Measurements from ENCODE around the gene HNRNPUL2. TPM values are rescaled to one million over a fixed set of nuclear protein-coding genes. Genes with fewer than 3 reads are reported as not detected.

Gene HNRNPUL2
- total RNA-seq, 2 donors from 2014 or later: 21.3 to 41.8 TPM

DNA sequence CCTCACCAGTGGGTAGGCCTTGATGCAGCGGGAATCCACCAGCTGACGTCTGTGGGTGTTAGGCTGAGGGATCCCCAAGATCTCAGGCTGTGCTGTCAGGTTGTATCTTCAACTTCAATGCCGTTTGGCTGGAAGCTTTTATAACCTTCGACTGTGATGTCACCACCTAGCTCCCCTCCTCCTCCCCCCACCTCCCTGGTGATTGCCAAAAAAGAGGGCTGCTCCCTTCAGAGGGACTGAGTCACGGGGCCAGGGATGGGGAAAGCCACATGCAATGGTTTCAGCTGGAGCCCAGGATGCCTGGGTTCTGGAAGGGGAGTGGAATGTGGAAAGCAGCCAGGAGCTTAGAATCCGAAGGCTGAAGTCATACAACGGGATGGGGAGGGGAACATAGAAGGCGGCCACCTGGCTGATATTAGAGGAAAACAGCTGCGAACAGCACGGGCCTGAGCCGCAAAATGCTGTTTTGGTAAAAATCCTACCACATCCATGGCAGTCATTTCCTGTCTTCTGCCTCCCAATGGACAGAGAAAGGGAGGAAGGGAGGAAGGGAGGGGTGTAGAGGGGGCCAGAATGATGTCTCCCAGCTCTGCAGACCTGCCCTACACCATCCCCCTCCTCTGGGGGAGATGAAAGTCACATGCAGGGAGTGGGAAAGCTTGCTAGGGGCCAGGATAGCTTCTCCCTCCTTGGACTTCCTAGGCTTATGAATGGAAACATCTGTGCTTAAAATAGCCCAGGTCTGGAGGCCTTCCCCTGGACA, 37.7 kb downstream of the HNRNPUL2 start, which contains the start of gene LRRN4CL:
LRRN4CL (minus strand) TSS at position 110 of the 763 bp plus-strand sequence. CDS start 1,022 bp downstream, outside the sequence.
- TF ChIP-seq, protein P1, sequence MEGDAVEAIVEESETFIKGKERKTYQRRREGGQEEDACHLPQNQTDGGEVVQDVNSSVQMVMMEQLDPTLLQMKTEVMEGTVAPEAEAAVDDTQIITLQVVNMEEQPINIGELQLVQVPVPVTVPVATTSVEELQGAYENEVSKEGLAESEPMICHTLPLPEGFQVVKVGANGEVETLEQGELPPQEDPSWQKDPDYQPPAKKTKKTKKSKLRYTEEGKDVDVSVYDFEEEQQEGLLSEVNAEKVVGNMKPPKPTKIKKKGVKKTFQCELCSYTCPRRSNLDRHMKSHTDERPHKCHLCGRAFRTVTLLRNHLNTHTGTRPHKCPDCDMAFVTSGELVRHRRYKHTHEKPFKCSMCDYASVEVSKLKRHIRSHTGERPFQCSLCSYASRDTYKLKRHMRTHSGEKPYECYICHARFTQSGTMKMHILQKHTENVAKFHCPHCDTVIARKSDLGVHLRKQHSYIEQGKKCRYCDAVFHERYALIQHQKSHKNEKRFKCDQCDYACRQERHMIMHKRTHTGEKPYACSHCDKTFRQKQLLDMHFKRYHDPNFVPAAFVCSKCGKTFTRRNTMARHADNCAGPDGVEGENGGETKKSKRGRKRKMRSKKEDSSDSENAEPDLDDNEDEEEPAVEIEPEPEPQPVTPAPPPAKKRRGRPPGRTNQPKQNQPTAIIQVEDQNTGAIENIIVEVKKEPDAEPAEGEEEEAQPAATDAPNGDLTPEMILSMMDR (IDR thresholded peaks at IDR 0.05): no peak
- DNase-seq (ENCODE audit: low spot score) (no peak), ATAC-seq (ENCODE audit: insufficient number of reproducible peaks, low FRiP score, low read depth) (no peak)
- H3K4me3 ChIP-seq: no peak within 1 kb of the TSS
- no peaks in the 10 kb centered on the region for H3K9me3 ChIP-seq
- peaks cover 0 to 9% of the 10 kb centered on the region in 2 donors for H3K4me1 ChIP-seq (ENCODE audit: control insufficient read depth in 1 of 2, low read depth in 2 of 2)
- H3K27ac ChIP-seq: no peak within 1 kb of the TSS
- H3K27me3 ChIP-seq (replicated peaks; ENCODE audit: insufficient read depth): no peaks in the 10 kb centered on the region
- peaks cover 31% of the 10 kb centered on the region for H3K36me3 ChIP-seq

DNA sequence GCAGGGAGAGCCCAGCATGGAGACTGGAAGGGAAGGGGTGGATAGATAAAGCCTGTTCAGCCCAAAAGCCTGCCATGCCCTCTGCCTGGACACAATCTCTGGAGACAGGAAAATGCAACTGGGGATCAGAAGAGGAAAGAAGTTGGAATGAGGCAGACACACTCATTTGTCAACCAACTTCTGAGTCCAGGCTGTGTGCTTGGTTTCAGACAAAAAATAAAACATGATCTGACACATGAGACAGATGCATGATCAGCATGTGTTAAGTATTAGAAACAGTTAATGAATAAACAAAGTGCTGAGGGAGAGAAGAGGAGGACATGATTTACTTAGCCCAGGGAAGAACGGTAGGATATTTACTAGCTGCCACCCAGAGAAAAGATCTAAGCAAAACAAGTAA, 38.8 kb downstream of the HNRNPUL2 start:
- TF ChIP-seq, protein P1 (IDR thresholded peaks at IDR 0.05): no peak
- Histone ChIP-seq H3K4me1 (ENCODE audit: control insufficient read depth in 1 of 2, low read depth in 2 of 2) (peaks cover 0 to 6% of the 10 kb centered on the region in 2 donors), H3K4me3 (no peak overlapping the region), H3K9me3 (no peaks in the 10 kb centered on the region), H3K27ac (no peak overlapping the region), H3K36me3 (peaks cover 31% of the 10 kb centered on the region), H3K27me3 (replicated peaks; ENCODE audit: insufficient read depth) (no peaks in the 10 kb centered on the region)
- ATAC-seq (ENCODE audit: insufficient number of reproducible peaks, low FRiP score, low read depth) (no peak), DNase-seq (ENCODE audit: low spot score) (no peak)

DNA sequence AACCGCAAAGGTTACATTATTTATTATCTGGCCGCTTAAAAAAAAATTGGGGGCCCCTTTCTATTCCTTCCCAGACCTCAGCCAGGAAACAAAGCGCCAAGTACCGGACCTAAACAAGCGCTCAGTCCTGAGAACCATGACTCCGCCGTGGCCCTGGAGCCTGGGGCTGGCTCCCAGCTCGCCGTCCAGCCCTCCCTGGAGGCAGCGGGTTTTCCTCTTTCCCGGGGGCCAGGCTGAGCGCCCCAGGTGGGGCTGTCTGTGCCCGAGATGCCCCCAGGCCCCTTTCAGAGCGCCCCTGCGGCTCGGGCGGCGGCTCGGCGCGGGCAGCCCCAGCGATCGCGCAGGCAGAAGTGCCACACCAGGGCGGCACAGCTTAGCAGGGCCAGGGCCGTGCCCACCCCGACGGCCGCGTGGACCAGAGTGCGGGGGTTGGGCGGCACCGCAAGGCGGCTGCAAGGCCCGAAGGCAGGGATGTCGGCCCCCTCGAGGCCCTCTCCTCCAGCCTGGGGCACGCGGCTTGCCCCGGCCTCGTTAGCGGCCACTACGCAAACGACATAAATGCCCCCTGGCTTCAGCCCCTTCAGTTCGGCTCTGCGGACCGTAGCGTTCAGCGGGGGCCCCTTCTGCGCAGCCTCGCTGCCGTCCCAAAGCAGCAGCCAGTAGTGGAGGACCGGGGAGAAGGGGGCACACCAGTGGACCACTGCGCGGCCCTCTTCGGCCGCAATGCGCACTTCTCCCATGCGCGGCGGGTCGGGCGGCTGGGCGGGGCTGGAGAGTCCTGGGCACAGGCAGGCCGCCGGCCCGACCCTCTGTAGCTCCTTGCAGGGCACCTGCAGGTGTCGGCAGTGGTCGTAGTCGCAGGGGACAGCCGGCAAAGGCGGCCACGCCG, 39.5 kb downstream of the HNRNPUL2 start:
- peaks cover 0 to 6% of the 10 kb centered on the region in 2 donors for H3K4me1 ChIP-seq (ENCODE audit: control insufficient read depth in 1 of 2, low read depth in 2 of 2)
- peaks cover 24% of the 10 kb centered on the region for H3K36me3 ChIP-seq
- DNase-seq (ENCODE audit: low spot score) (no peak), ATAC-seq (ENCODE audit: insufficient number of reproducible peaks, low FRiP score, low read depth) (no peak)
- peak overlapping the region; percentile 56 for H3K4me3 ChIP-seq
- H3K27ac ChIP-seq: no peak overlapping the region
- TF ChIP-seq, protein P1 (IDR thresholded peaks at IDR 0.05): no peak
- no peaks in the 10 kb centered on the region for H3K27me3 ChIP-seq (replicated peaks; ENCODE audit: insufficient read depth)
- H3K9me3 ChIP-seq: no peaks in the 10 kb centered on the region

DNA sequence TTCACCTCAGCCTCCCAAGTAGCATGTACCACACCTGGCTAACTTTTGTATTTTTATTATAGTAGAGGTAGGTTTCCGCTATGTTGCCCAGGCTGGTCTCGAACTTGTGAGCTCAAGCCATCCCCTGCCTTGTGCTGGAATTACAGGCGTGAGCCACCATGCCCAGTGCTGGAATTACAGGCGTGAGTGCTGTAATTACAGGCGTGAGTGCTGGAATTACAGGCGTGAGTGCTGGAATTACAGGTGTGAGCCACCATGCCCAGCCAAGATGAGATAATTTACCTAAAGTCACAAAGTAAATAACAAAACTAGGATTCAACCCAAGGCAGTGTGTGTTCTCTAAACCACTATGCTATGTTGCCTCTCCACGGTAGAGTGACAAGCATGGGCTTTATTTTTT, 44.7 kb downstream of the HNRNPUL2 start:
- no peaks in the 10 kb centered on the region for H3K9me3 ChIP-seq
- ATAC-seq (ENCODE audit: insufficient number of reproducible peaks, low FRiP score, low read depth) (no peak), DNase-seq (ENCODE audit: low spot score) (no peak)
- no peak overlapping the region for H3K4me3 ChIP-seq
- no peaks in the 10 kb centered on the region for H3K36me3 ChIP-seq
- H3K27ac ChIP-seq: no peak overlapping the region
- no peaks in the 10 kb centered on the region for H3K27me3 ChIP-seq (replicated peaks; ENCODE audit: insufficient read depth)
- peaks cover 11 to 17% of the 10 kb centered on the region in 2 donors for H3K4me1 ChIP-seq (ENCODE audit: control insufficient read depth in 1 of 2, low read depth in 2 of 2)
- TF ChIP-seq, protein P1 (IDR thresholded peaks at IDR 0.05): no peak

- DNase-seq (ENCODE audit: low spot score): no peak
- H3K36me3 ChIP-seq: peaks cover 9% of the 10 kb centered on the region
- H3K27ac ChIP-seq: no peak overlapping the region
Measured at GRCh38 chr11:62680825-62681240, 46.4 kb downstream of the HNRNPUL2 start.

More at GRCh38 chr11:62680825-62681240, 46.4 kb downstream of the HNRNPUL2 start:
- H3K9me3 ChIP-seq: no peaks in the 10 kb centered on the region
- TF ChIP-seq, protein P1 (IDR thresholded peaks at IDR 0.05): peak; percentile 26
- no peaks in the 10 kb centered on the region for H3K27me3 ChIP-seq (replicated peaks; ENCODE audit: insufficient read depth)
- H3K4me1 ChIP-seq (ENCODE audit: control insufficient read depth in 1 of 2, low read depth in 2 of 2): peaks cover 11 to 23% of the 10 kb centered on the region in 2 donors
- ATAC-seq (ENCODE audit: insufficient number of reproducible peaks, low FRiP score, low read depth): no peak
- H3K4me3 ChIP-seq: no peak overlapping the region
